Hematopoietic multipotent progenitor cell treated with erythropoietin and hydrocortisone succinate and interleukin-3 and kit ligand, for 15 days (in vitro differentiated cells): Measurements from ENCODE around the gene PBX1.
"Not testable (repeated sequence)": the region's sequence is repeated elsewhere in the genome, so short reads cannot be mapped to it uniquely, and the experiment has no call there.

Experiments used
- DNase-seq: peaks from one replicate; pipeline ENCODE4 v3.0.0-alpha.2; 2015; ENCODE audit warnings: low spot score

The PBX1 gene

DNA sequence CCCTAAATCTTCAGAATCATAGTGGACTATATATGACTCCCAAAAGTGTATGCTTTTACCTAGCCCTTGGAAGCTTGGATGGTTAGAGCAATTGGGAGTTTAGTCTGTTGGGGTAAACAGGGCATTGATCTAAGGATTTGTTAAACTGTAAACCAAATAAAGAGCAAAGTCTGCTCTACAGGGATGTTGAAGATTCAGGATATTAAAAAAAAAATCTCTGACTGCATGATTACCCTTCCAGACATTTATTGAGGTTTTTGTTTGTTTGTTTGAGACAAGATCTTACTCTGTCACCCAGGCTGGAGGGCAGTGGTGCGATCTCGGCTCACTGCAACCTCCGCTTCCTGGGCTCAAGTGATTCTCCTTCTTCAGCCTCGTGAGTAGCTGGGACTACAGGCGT lies 31.6 kb downstream of the PBX1 start:
- DNase-seq, result no peak

DNA sequence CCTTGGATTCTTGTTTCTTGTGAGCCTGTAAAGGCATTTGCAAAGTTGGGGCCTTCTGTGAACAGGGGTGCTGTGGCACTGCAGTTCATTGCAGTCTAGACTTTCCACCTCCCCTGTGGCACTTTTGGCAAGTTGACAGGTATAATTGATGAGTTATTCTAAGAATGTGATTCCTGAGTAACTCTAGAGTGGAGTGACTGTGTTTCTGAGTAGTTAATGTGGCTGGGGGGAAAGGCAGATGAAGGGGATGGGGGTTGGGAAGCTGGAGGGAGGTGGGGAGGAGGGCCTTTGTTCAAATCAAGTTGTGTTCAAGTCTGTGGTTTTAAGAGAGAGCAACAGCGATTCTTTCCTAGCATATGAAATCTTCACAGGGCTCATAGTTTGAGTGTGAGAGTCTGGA lies 32.9 kb downstream of the PBX1 start:
- DNase-seq, result no peak

DNA sequence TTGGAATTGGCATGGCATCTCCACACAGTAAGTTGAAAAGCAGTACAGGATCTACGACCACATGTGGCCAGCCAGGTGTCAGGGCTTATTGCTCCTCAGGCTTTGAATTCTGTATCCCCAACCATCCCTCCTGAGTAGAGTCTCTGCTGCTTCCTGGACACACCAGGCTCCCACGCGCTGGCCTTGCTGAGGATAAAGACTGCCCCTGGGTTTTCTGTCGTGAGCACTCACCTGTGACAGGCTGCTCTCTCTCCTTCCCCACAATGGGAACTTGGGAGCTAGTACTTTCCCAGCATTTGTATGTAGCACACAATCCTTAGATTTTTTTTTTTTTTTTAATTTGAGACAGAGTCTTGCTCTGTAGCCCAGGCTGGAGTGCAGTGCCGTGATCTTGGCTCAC lies 33.6 kb downstream of the PBX1 start:
- no peak for DNase-seq

GRCh38 chr1:164595212-164595611 lies 36.2 kb downstream of the PBX1 start:
- DNase-seq, result no peak

DNA sequence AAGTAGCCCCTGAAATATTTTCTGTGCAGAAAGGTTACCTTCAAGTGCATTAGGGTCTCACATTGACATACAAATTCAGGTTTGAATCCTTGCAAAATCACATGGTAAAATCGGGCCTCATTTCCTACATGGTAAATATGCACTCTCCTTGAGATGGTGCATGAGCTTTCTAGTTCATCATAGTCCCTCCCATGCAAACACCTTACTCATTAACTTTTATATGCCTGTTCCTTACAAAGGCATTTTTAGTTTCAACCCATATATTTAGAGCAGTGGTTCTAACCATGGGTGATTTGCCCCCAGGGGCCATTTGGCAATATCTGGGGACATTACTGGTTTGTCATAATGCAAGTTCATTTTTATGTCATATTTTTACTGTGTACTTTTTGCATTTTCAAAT lies 37.2 kb downstream of the PBX1 start:
- no peak for DNase-seq

DNA sequence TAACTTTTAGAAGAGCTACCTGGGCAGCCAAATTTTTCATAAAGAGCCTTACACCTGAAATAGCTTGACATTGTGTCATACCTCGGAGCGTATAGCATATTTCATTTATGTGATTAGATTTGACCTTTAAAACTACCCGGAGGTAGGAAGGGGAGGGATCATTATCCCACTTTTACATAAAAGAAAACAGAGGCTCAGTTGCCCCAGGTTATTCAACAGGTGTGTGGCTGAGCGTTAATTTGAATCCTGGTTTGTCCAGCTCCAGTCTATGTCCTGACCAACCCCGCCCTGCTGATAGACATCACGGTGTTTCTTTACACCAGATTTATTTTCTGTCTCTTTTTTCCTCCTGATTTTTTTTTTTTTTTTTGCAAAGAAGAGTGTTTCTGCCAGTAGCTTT lies 39.7 kb downstream of the PBX1 start:
- DNase-seq, result no peak

DNA sequence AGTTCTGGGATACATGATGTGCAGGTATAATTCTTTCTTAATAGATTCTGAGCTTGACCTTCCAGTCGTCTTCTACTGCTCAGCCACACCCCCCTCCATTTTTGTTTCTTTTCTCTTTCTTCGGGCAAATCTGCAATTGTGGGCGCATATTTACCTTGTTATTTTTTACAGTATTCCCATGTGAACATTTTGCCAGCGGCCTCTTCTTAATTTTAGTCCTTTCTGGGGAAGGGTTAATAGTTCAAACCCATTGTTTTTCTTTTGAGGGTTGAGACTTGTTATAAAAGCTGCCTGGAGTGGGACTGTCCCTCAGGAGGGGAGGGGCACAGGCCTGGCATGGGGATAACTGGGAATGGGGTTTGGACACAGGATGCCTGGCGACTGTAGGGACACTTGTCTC lies 40.3 kb downstream of the PBX1 start:
- DNase-seq, result no peak

- no peak for DNase-seq
Observed at GRCh38 chr1:164601399-164602100, 42.6 kb downstream of the PBX1 start.

GRCh38 chr1:164602101-164602422 lies 43.1 kb downstream of the PBX1 start:
- no peak for DNase-seq

DNA sequence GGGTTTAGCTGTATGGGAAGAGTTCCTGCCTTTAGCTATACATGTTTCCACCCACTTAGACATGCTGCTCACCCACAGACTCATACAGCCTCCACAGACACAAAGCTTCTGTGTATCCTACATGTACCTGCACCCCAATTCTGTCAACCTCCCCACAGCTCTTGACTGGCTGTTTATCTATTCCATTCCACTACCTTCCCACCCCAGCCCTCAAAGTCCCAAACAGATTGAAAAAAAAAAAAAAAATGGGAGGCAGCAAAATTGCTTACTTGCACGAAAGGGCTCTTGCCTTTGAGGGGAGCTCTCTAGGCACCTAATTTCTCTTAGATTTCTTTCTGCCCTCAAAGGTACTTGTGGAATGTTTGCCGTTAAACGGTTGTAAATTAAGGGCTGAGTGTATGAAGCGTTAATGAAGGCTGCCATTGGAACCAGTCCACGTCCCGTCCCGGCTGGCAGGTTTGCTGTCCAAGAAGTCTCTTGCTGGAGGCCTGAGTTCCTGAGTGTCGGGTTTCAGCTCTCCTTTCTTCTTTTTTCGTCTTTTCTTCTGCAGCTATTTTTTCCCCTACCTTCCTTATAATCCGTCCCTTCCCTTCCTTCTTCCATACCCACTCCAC lies 43.6 kb downstream of the PBX1 start:
- no peak for DNase-seq

- not testable (repeated sequence) for DNase-seq
Observed at GRCh38 chr1:164603805-164604204, 44.8 kb downstream of the PBX1 start.

DNA sequence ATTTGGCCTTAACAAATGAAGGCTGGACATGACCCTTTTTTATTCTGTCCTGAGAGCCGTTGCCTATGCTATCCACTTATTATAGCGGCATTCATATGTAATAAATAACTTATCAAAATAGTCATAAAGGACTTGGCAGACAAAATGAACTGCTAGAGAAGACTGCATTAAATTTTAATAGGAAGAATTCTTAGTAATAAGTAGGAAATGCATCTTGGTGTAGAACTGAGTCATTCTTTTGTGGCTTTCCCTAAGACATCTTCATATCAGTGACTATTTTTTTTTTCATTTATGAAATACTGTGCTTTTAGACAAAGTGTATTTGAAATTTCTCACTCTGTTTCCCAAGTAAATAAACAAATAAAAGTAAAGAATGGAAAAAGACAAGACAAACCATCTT lies 45.6 kb downstream of the PBX1 start:
- DNase-seq, result no peak

- DNase-seq, result no peak
Observed at GRCh38 chr1:164605254-164606091, 46.5 kb downstream of the PBX1 start.

GRCh38 chr1:164607351-164607750 lies 48.4 kb downstream of the PBX1 start:
- no peak for DNase-seq

GRCh38 chr1:164608651-164609057 lies 49.7 kb downstream of the PBX1 start:
- DNase-seq, result no peak

DNA sequence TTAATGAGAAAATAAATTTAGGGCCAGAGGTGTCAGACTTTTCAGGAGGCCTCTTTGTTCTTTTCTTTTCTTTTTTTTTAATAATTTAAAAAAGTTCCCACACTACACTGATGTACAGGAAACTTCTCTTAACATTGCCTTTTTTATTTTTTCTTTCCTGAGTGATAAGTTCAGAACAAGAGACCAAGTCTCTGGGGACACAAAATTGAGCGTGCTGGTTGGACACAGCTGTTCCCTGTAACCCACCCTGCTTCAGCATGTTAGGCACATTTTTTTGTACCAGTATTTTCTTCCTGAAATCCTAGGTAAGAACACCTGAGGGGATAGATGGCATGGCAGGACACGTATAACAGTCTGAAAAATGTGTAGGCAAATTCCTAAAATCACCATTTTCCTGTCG lies 50.1 kb downstream of the PBX1 start:
- DNase-seq, result no peak

- no peak for DNase-seq
Observed at GRCh38 chr1:164610538-164611222, 51.7 kb downstream of the PBX1 start.

- no peak for DNase-seq
Observed at GRCh38 chr1:164611754-164612642, 53.0 kb downstream of the PBX1 start.

- DNase-seq, result no peak
Observed at GRCh38 chr1:164613176-164613575, 54.2 kb downstream of the PBX1 start.

GRCh38 chr1:164614316-164614715 lies 55.3 kb downstream of the PBX1 start:
- DNase-seq, result no peak

DNA sequence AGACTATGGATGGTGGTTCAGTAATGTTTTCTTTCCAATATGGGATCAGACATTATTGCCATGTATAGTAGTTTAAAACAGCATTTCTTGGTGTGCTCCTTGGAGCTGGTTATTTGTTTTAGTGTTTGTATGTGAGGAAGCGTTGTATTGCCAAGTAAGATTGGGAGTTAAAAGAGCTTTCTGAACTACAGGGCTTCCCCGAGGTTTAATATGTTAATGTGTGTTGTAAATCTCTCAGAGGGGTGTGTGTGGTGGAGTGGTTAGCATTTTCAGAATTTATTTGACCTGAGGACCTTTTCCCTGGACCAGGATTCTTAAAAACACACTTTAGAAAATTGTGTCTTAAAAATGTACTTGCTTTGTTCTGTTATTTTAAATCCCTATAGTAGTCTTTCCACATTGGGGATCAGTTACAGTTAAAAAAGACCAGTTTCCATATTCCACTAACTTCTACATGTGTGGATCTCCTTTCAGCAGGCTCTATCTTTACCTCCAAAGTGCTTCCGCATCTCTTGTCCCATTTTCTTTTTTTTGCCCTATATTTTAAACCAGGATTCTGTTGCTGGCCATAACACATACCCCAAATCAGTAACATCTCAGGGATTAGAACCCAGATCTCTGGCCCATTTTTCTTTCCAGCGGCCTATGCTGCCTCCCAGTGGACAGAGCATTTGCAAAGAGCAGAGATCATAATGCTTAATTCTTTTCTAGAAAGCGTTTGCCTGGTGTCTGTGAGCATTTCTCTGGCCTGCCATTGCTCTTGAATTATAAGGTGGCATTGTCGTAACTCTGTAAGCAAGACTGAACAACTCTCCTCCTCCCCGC lies 58.6 kb downstream of the PBX1 start:
- DNase-seq, result no peak
